DND-41 (cell line): Measurements from ENCODE around the gene ATXN7L1.
"Not testable (repeated sequence)": the region's sequence is repeated elsewhere in the genome, so short reads cannot be mapped to it uniquely, and the experiment has no call there.

ENCODE experiments used
- EZH2 ChIP-seq: IDR thresholded peaks from 3 replicates; pipeline ENCODE4 v1.6.1; 2012; ENCODE audit warnings: borderline replicate concordance, low read depth, mild to moderate bottlenecking, moderate library complexity, low read length, inconsistent platforms; ENCODE audit not compliant: severe bottlenecking
- TF ChIP-seq, protein P1 (sequence below): IDR thresholded peaks from 2 replicates; pipeline ENCODE4 v1.5.1; 2012; ENCODE audit warnings: borderline replicate concordance, low read length, moderate library complexity, mild to moderate bottlenecking; ENCODE audit not compliant: poor library complexity, severe bottlenecking; ENCODE audit errors: extremely low read depth

DNA sequence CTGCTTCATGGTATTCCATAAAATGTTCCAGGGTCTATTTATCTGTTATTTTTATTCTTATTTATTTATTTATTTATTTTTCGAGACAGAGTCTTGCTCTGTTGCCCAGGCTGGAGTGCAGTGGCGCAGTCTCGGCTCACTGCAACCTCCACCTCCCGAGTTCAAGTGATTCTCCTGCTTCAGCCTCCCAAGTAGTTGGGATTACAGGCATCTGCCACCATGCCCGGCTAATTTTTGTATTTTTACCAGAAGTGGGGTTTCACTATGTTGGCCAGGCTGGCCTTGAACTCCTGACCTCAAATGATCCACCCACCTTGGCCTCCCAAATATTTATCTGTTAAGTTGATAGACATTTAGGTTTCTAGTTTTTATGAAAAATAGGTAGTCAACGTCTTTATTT lies 6.8 kb upstream of the ATXN7L1 start:
- TF ChIP-seq, protein P1, sequence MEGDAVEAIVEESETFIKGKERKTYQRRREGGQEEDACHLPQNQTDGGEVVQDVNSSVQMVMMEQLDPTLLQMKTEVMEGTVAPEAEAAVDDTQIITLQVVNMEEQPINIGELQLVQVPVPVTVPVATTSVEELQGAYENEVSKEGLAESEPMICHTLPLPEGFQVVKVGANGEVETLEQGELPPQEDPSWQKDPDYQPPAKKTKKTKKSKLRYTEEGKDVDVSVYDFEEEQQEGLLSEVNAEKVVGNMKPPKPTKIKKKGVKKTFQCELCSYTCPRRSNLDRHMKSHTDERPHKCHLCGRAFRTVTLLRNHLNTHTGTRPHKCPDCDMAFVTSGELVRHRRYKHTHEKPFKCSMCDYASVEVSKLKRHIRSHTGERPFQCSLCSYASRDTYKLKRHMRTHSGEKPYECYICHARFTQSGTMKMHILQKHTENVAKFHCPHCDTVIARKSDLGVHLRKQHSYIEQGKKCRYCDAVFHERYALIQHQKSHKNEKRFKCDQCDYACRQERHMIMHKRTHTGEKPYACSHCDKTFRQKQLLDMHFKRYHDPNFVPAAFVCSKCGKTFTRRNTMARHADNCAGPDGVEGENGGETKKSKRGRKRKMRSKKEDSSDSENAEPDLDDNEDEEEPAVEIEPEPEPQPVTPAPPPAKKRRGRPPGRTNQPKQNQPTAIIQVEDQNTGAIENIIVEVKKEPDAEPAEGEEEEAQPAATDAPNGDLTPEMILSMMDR = not testable (repeated sequence)
- TF ChIP-seq EZH2 = not testable (repeated sequence)
